Cardiac septum (tissue), 1 donor: ENCODE measurements around the gene IQCF6. TPM values are rescaled to one million over a fixed set of nuclear protein-coding genes. Genes with fewer than 3 reads are reported as not detected.

Experiments
- total RNA-seq: library from RNA; stranded (reverse); fragmentation: NEBNext Ultra II Directional; extraction: Animal tissue kit (Norgen Biotek cat#: 25700); gene quantifications from one replicate; pipeline ENCODE4 v1.2.1, GENCODE V29; 2021
- donor health status: DM: no; HTN: no; CAD: no.

Gene IQCF6
- total RNA-seq, 1 donor from 2014 or later: not detected

Other genes starting within 250 kb of the IQCF6 start
- gene RAD54L2, start 240.5 kb downstream of the IQCF6 start, total RNA-seq: 16.5 TPM
- 28.8 TPM for gene TEX264, start 108.0 kb downstream of the IQCF6 start, total RNA-seq
- gene GRM2, start 72.2 kb downstream of the IQCF6 start, total RNA-seq: 0.30 TPM
- gene IQCF2, start 82.4 kb upstream of the IQCF6 start, total RNA-seq: not detected
- not detected for gene IQCF5, start 96.4 kb upstream of the IQCF6 start, total RNA-seq
- gene IQCF1, start 124.1 kb upstream of the IQCF6 start, total RNA-seq: not detected
- gene RRP9, start 162.7 kb upstream of the IQCF6 start, total RNA-seq: 9.7 TPM
- 15.2 TPM for gene PARP3, start 163.1 kb upstream of the IQCF6 start, total RNA-seq
- 0.16 TPM for gene GPR62, start 176.1 kb upstream of the IQCF6 start, total RNA-seq
- 91.4 TPM for gene PCBP4, start 188.2 kb upstream of the IQCF6 start, total RNA-seq
- gene ABHD14B, start 194.8 kb upstream of the IQCF6 start, total RNA-seq: 13.6 TPM
- gene ABHD14A, start 195.8 kb upstream of the IQCF6 start, total RNA-seq: 12.5 TPM
- gene ACY1, start 204.3 kb upstream of the IQCF6 start, total RNA-seq: 20.3 TPM
- gene RPL29, start 216.7 kb upstream of the IQCF6 start, total RNA-seq: 466 TPM